ENCODE data around the gene DPF3.

Gene DPF3

DNA sequence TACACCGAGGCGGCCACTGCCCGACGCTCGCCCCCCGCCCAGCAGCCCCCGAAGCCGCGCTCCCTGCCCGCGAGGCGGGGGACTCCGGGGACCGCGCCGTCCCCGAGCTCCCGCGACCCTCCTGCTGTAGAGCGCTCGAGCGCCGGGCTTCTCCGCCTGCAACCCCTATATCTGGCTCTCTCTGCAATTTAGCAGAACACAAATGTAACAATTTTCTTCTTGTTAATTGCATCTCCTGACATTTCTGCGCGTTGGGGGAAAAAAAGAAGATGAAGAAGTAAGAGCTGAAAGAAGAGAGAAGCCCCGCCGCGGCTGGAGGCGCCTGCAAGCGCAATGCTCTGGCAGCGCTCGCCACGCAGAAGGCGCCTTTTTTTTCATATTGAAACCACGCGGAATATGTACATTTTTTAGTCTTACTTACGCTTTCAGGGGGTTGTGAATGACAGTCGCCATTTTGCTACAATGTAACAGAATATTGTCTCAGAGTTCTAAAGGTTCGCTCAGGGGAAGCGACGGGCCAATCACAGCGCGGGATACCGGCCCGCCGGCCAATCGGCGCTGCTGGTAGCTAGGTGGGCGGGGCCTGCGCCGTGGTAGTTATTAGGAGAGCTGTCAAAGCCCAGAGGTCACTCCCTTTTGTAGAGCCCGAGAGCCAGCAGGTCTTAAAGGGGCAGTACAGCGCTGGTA is at the start of gene DPF3:
TSS of gene DPF3 (minus strand) at position 466 of the 687 bp plus-strand sequence. CDS start at position 453, 13 bp downstream.
- peak; percentile 63 for DNase-seq

GRCh38 chr14:72942934-72943333 is 49.0 kb upstream of the DPF3 start:
- no peak for DNase-seq

DNA sequence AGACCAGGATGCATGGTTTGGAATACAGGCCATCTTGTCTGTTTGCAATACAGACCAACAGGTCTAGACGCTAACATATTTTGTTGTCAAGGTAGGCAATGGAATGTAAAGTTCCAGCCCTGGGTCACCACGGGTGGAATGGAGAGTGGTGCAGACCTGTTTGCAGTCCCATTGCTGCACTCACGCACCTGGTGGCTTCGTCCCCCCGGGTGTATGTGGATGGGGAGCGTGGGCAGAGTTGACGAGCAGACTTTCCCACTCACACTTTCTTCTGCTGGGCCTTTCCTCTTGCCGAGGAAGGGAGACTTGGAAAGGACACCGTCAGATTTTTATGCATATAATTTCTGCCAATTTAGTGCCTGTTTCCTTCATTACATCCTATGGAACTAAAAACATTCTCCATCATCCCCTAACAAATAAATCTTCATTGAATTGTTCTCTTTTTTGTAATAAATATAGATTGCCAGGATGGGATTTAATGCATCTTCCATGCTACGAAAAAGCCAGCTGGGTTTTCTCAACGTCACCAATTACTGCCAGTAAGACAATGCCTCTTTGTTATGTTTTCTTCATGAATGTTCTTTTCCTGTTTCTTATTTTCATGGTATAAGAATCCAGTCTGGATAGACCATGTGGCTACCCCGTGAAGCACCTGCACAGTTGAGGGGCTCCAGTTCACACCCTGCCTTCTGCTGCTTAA is 47.5 kb upstream of the DPF3 start:
- no peak for DNase-seq

DNA sequence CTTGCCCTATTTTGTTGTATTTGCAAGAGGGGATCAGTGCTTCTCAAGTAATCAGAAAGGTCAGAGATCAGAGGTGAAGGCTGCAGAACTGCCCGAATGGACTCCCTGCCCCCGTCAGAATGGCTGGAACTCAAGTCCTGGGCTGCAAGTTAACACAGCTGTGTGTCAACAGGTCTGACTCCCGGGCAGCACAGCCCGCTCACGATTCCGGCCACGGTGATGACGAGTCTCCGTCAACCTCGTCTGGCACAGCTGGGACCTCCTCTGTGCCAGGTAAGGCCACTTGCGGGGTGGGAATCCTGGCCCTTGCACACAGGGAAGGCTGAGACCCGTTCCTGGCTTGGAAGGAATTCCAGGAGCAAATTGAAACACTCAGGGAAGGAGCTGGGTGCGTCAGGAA is 45.7 kb upstream of the DPF3 start:
- DNase-seq, result no peak

- DNase-seq, result no peak
Observed at GRCh38 chr14:72932893-72933292, 39.0 kb upstream of the DPF3 start.

GRCh38 chr14:72929316-72930080 is 35.6 kb upstream of the DPF3 start:
- DNase-seq, result no peak

DNA sequence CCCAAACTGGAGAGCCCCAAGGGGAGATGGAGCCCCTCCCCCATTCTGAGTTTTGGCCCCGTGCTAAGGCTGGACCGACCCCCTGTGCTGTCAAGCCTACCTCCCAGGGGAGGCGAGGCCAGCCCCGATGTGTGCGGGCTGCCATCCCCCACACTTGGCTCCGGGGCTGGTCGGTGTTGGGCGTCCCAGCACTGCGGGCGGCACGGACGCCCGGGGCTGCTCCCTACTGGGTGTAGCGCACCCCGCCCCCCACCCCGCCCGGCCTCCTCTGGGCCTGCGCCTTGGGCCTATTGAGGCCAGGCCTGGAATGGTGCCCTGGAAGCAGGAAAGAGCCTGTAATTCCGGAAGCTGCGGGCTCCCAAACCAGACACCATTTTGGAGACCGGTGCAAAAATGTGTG is 35.0 kb upstream of the DPF3 start:
- no peak for DNase-seq

DNA sequence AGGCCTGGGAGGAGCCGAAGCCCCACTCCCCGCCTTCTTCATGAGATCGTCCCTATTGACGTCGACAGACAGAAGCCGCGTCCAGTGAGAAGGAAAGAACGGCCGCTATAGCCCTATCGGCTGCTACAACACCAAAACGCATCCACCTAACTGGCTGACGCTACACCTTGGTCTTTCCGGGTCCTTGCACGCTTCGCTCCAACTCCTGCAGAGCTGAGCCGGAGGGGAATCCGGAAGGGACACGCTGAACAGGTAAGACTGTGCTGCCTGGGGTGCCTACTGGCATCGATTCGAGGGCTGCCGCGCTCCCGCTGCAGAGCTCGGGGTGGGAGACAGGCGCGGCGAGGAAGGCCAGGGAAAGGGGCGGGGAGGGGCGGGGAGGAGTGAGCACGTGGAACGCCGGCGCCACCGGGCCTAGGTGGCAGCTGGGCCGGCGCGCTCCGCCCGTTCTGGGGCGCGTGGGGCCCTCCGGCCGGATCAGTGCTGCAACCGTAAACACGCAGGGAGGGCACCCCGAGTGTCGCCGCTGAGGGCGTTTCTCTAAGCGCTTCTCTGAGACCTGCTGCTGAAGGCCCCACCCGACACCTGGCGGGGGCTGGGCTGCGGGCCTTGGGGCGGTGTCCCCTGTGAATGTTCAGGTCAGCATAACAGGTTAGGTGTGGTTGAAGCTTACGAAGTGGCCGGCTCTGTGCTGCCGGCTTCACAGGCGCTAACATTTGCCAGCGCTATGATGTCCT is 32.6 kb upstream of the DPF3 start, which contains the start of gene DCAF4:
TSS of gene DCAF4 (plus strand) at position 173 of the 737 bp plus-strand sequence. CDS start 11,515 bp downstream, outside the sequence.
- DNase-seq, result peak; percentile 66

- DNase-seq, result no peak
Observed at GRCh38 chr14:72925815-72926291, 32.0 kb upstream of the DPF3 start.

DNA sequence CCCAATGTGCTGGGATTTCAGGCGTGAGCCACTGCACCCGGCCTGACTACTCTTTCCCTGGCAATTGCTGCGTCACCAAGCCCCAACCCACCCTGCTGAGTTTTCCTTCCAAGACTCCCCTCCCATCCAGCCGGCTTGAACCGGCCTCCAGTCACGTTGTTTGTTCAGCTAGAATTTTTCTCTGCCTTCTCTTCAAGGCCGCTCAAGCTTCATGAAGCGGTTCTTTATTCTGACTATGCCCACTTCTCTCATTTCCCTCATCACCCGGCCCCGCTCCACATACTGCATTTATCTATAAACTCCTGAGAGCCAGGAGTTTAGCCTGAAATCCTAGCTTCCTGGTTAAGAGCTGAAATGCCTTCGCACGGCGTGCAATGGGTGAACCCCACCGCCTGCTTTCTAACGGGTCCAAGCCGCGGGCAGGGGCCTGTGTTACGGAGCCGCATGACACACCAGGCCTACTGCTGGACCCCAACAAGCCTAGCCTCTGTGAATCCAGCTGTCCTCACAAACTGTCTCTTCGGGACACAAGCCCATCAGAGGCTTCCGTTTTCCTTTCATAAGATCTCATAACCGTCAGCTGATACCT is 31.4 kb upstream of the DPF3 start:
- no peak for DNase-seq

DNA sequence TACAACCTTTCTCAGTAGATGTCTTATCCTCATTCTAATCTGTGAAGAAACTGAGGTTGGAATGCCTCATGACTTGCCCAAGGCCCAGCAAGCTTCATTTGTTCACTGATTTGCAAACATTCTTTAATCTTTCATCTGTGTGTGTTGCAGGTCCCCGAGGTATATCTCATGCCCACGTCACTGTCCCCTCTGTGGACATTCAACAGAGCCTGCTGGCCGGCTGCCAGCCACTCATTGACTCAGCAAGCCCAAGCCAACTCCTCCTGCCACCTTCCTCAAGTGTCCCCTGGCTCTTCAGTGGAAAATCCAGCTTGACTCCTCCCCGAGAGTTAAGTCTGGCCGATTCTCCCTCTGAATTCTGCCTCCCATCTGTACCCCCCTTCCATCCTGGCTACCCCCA is 30.4 kb upstream of the DPF3 start:
- DNase-seq, result no peak

GRCh38 chr14:72921396-72921795 is 27.5 kb upstream of the DPF3 start:
- no peak for DNase-seq

GRCh38 chr14:72920008-72920407 is 26.1 kb upstream of the DPF3 start:
- DNase-seq, result no peak

- DNase-seq, result no peak
Observed at GRCh38 chr14:72917094-72917802, 23.3 kb upstream of the DPF3 start.

GRCh38 chr14:72916174-72916573 is 22.3 kb upstream of the DPF3 start:
- no peak for DNase-seq

- no peak for DNase-seq
Observed at GRCh38 chr14:72913809-72914208, 19.9 kb upstream of the DPF3 start.

DNA sequence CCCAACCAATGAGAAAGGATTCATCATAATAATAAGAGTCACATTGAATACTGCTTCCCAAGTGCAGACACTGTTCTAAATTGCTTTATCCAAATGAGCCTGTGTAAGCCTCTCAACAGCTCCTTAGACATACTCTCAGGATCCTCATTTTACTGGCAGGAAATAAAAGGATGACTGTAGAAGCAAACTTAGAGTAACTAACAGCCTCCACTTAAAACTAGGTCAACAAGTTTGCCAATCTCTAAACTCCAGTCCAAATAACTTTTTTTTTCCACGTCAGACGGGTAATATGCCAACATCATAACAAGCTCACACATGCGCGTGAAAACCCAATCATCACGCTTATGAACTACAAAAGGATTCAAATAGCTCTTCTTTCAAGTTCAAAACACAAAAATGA is 15.3 kb upstream of the DPF3 start:
- no peak for DNase-seq

DNA sequence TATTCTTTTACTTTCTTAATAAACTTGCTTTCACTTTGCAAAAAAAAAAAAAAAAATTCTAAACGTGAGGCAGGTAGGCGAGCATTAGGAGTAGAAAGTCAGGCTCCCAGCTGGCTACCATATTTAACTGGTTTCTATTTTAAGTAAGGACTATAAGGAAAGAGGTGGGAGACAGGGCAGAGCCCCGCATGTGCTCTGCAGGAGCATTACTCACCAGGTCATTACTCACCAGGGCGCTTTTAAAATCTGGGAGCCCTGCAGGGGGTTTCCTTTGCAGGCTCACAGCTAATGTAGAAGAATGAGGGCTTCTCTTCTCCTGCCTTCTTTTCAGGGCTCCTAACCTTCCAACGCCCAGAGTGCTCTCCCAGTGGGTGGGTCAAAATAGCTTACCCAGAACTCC is 14.0 kb upstream of the DPF3 start:
- DNase-seq, result no peak

- no peak for DNase-seq
Observed at GRCh38 chr14:72906879-72907278, 13.0 kb upstream of the DPF3 start.

GRCh38 chr14:72906316-72906715 is 12.4 kb upstream of the DPF3 start:
- DNase-seq, result no peak

DNA sequence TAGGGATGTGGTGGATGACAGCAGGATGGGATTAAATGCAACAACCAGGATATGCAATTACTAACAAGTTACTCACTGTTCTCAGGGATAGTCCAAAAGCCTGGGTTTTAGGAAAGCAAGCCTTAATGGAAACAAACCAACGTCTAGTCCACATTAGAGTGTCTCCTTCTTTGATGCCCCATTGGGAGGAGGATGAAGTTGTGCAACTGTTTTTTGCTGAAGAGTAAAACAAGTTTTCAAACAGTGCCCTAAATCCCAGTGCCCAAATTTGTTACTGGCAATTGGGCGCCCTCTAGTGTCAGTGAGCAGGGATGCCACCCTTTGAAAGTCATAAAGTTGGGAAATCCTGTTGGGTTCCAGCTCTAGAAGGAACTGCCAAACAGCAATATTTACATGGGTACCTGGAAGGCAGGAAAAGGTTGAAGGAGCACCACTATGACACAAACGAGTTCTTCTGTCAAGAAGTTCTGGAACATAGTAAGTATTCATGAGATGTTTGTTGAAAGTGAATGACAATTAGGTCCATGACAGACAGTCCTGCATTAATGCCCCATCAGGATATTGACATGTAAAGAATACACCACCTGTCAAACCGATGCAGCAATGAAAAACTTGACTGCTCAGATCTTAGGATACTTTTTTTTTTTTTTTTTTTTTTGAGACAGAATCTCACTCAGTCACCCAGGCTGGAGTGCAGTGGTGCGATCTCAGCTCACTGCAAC is 11.1 kb upstream of the DPF3 start:
- no peak for DNase-seq

Measured in GOT3 (cell line).